ENCODE data around the gene YBX3. TPM values are rescaled to one million over a fixed set of nuclear protein-coding genes. Genes with fewer than 3 reads are reported as not detected.

The YBX3 gene
- 3.4 and 7.3 TPM in 2 replicates for polyA plus RNA-seq
- 2.7 and 3.0 TPM in 2 replicates for polyA minus RNA-seq

DNA sequence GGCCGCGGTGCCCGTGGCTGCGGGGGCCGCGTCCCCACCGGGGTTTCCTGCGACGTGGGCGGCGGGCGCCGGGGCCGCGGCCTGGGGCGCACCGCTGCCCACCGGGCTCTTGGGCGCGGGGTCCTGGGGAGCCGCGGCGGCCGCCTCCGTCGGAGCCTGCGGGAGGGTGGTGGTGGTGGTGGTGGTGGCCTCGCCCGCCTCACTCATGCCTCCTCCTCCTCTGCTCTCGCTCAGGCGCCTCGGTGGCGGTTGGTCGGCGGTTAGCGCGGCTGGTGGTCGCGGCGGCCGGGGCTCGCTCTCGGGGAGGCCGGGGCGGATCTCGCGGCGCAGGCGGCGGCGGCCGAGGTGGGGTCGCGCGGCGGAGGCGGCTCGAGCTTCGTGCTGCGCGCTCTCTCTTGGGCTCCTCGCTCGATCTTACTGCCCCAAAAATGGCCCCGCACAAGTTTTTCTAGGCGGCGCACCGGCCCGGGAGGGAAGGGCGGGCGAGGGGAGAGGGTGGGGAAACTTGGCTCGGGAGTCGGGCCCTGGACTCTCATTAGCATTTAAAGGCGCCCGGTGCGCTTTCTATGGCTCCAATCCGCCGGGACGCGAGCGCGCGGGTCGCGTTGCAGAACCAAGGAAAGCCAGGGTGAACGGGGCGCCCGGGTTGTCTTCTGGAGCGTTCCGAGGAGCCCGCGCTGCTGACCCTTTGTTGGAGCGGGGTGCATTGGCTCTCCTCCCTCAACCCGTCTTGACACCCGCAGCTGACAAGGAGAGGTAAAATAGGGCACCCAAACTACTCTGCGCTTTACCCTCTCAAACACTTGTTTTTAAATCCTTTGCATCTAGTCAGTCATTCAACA is at the start of gene YBX3:
YBX3 (minus strand) TSS at position 419 of the 842 bp plus-strand sequence; CDS start at position 207, 212 bp downstream.
- peaks cover 4% of the 10 kb centered on the region for H3K79me2 ChIP-seq (replicated peaks; ENCODE audit: insufficient read depth, low read length)
- H3K9ac ChIP-seq (ENCODE audit: low read length), result peak within 1 kb of the TSS; percentile 42
- TF ChIP-seq EP300 (conservative IDR thresholded peaks at IDR 0.05; ENCODE audit: poor library complexity, severe bottlenecking) (no peak), MXI1 (conservative IDR thresholded peaks at IDR 0.05; ENCODE audit: poor library complexity, severe bottlenecking) (peak; percentile 4)
- no peaks in the 10 kb centered on the region for H3F3A ChIP-seq (ENCODE audit: insufficient read depth, low read length, poor library complexity, severe bottlenecking)
- no peak within 1 kb of the TSS for H3K27ac ChIP-seq (ENCODE audit: low read length)
- H3K4me2 ChIP-seq (ENCODE audit: low read length), result peak within 1 kb of the TSS; percentile 82
- peak within 1 kb of the TSS; percentile 78 for H3K4me3 ChIP-seq (ENCODE audit: low read length)
- peak within 1 kb of the TSS; percentile 22 for H2AFZ ChIP-seq (ENCODE audit: low read depth, low read length)
- H3K36me3 ChIP-seq (ENCODE audit: insufficient read depth, low read length), result no peaks in the 10 kb centered on the region
- no peaks in the 10 kb centered on the region for H4K20me1 ChIP-seq (ENCODE audit: insufficient read depth)
- no peaks in the 10 kb centered on the region for H3K9me2 ChIP-seq (ENCODE audit: insufficient read depth, low read length)
- H3K9me3 ChIP-seq (ENCODE audit: low read length), result no peaks in the 10 kb centered on the region
- H3K27me3 ChIP-seq (ENCODE audit: insufficient read depth, low read depth, low read length), result peaks cover 37% of the 10 kb centered on the region

- no peaks in the 10 kb centered on the region for H3K36me3 ChIP-seq (ENCODE audit: insufficient read depth, low read length)
- H3K9ac ChIP-seq (ENCODE audit: low read length), result no peak overlapping the region
- H3K9me3 ChIP-seq (ENCODE audit: low read length), result no peaks in the 10 kb centered on the region
- H3K4me3 ChIP-seq (ENCODE audit: low read length), result no peak overlapping the region
- TF ChIP-seq TAF1 (IDR thresholded peaks at IDR 0.05; ENCODE audit: low read depth), result no peak
- TF ChIP-seq MXI1 (conservative IDR thresholded peaks at IDR 0.05; ENCODE audit: poor library complexity, severe bottlenecking), result no peak
- TF ChIP-seq, protein P1, sequence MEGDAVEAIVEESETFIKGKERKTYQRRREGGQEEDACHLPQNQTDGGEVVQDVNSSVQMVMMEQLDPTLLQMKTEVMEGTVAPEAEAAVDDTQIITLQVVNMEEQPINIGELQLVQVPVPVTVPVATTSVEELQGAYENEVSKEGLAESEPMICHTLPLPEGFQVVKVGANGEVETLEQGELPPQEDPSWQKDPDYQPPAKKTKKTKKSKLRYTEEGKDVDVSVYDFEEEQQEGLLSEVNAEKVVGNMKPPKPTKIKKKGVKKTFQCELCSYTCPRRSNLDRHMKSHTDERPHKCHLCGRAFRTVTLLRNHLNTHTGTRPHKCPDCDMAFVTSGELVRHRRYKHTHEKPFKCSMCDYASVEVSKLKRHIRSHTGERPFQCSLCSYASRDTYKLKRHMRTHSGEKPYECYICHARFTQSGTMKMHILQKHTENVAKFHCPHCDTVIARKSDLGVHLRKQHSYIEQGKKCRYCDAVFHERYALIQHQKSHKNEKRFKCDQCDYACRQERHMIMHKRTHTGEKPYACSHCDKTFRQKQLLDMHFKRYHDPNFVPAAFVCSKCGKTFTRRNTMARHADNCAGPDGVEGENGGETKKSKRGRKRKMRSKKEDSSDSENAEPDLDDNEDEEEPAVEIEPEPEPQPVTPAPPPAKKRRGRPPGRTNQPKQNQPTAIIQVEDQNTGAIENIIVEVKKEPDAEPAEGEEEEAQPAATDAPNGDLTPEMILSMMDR (IDR thresholded peaks at IDR 0.05; ENCODE audit: poor library complexity, severe bottlenecking), result peak; percentile 91
- peak; percentile 95 for TF ChIP-seq RAD21 (conservative IDR thresholded peaks at IDR 0.05)
- TF ChIP-seq EP300 (conservative IDR thresholded peaks at IDR 0.05; ENCODE audit: poor library complexity, severe bottlenecking), result no peak
- peak; percentile 96 for TF ChIP-seq SMC3 (conservative IDR thresholded peaks at IDR 0.05; ENCODE audit: poor library complexity)
- TF ChIP-seq EZH2 (IDR thresholded peaks at IDR 0.05; ENCODE audit: borderline replicate concordance, insufficient read depth, low read length, poor library complexity, severe bottlenecking), result no peak
- TF ChIP-seq REST (IDR thresholded peaks at IDR 0.05; ENCODE audit: borderline replicate concordance), result no peak
- no peak for TF ChIP-seq POLR2AphosphoS5 (IDR thresholded peaks at IDR 0.05)
- H3K4me2 ChIP-seq (ENCODE audit: low read length), result no peak overlapping the region
- H3K27me3 ChIP-seq (ENCODE audit: insufficient read depth, low read depth, low read length), result no peaks in the 10 kb centered on the region
- H3K27ac ChIP-seq (ENCODE audit: low read length), result no peak overlapping the region
- no peaks in the 10 kb centered on the region for H3F3A ChIP-seq (ENCODE audit: insufficient read depth, low read length, poor library complexity, severe bottlenecking)
- H3K79me2 ChIP-seq (replicated peaks; ENCODE audit: insufficient read depth, low read length), result no peaks in the 10 kb centered on the region
- H2AFZ ChIP-seq (ENCODE audit: low read depth, low read length), result no peak overlapping the region
- H4K20me1 ChIP-seq (ENCODE audit: insufficient read depth), result no peaks in the 10 kb centered on the region
- no peaks in the 10 kb centered on the region for H3K9me2 ChIP-seq (ENCODE audit: insufficient read depth, low read length)
Measured at GRCh38 chr12:10771132-10771733, 48.1 kb upstream of the YBX3 start.

Data from neural cell (in vitro differentiated cells).